Keratinocyte (primary cell): ENCODE data around the gene MAG. TPM values are rescaled to one million over a fixed set of nuclear protein-coding genes. Genes with fewer than 3 reads are reported as not detected.

Experiments used
- DNase-seq: peaks from one replicate; pipeline ENCODE4 v3.0.0-alpha.2; 2011; ENCODE audit warnings: low read depth, missing footprints, low spot score
- FAIRE-seq: peaks from 2 replicates; lab custom pipeline; 2011; peaks lifted over from hg19 to GRCh38; lab: Jason Lieb, UNC
- H2AFZ ChIP-seq: 2 replicates; pipeline ENCODE4 v1.6.0; 2012; ENCODE audit warnings: low read length, control low read depth, inconsistent platforms; ENCODE audit not compliant: control insufficient read depth
- H3K27ac ChIP-seq: 2 replicates; pipeline ENCODE4 v1.5.1; 2011; ENCODE audit warnings: low read length; ENCODE audit not compliant: control insufficient read depth, insufficient read depth
- H3K27me3 ChIP-seq: 3 replicates; pipeline ENCODE4 v1.6.0; 2011; ENCODE audit warnings: low read length; ENCODE audit not compliant: control insufficient read depth, insufficient read depth; ENCODE audit errors: extremely low read depth
- H3K36me3 ChIP-seq, 2 experiments: 2 replicates in 1 of 2; 3 replicates in 1 of 2; pipeline ENCODE4 v1.5.1; 2011; ENCODE audit warnings: low read length in 2 of 2, mild to moderate bottlenecking in 1 of 2; ENCODE audit not compliant: control insufficient read depth in 2 of 2, insufficient read depth in 2 of 2; ENCODE audit errors: extremely low read depth in 1 of 2
- H3K4me1 ChIP-seq: 3 replicates; pipeline ENCODE4 v1.5.1; 2011; ENCODE audit warnings: low read length; ENCODE audit not compliant: control insufficient read depth, insufficient read depth; ENCODE audit errors: extremely low read depth
- H3K4me2 ChIP-seq: 3 replicates; pipeline ENCODE4 v1.6.0; 2011; ENCODE audit warnings: low read depth, low read length; ENCODE audit not compliant: control insufficient read depth, insufficient read depth; ENCODE audit errors: extremely low read depth
- H3K4me3 ChIP-seq, 3 experiments: fragments of 200-600 bp in 1 of 3; sonication (generic) in 1 of 3; 2 replicates in 2 of 3; 3 replicates in 1 of 3; pipeline ENCODE4 v1.5.1; 2011 to 2016; ENCODE audit warnings: low read length in 3 of 3, mild to moderate bottlenecking in 3 of 3, control low read depth in 2 of 3, inconsistent platforms in 1 of 3, low read depth in 1 of 3, mixed read lengths in 1 of 3, mixed run types in 1 of 3, moderate library complexity in 1 of 3; ENCODE audit not compliant: control insufficient read depth in 2 of 3, insufficient read depth in 2 of 3; ENCODE audit errors: extremely low read depth in 1 of 3
- H3K79me2 ChIP-seq: 2 replicates; pipeline ENCODE4 v1.6.0; 2012; ENCODE audit warnings: low read length; ENCODE audit not compliant: control insufficient read depth, insufficient read depth
- H3K9ac ChIP-seq: 3 replicates; pipeline ENCODE4 v1.6.0; 2011; ENCODE audit warnings: low read length; ENCODE audit not compliant: control insufficient read depth, insufficient read depth; ENCODE audit errors: extremely low read depth
- H3K9me1 ChIP-seq: 3 replicates; pipeline ENCODE4 v1.6.0; 2011; ENCODE audit warnings: low read length; ENCODE audit not compliant: control insufficient read depth, insufficient read depth; ENCODE audit errors: extremely low read depth
- H3K9me3 ChIP-seq: 2 replicates; pipeline ENCODE4 v1.5.1; 2012; ENCODE audit warnings: low read depth, low read length; ENCODE audit not compliant: control insufficient read depth
- H4K20me1 ChIP-seq: 3 replicates; pipeline ENCODE4 v1.6.0; 2011; ENCODE audit warnings: low read length; ENCODE audit not compliant: control insufficient read depth, insufficient read depth; ENCODE audit errors: extremely low read depth
- EZH2 ChIP-seq: IDR thresholded peaks from one replicate; pipeline ENCODE4 v1.6.1; 2012; ENCODE audit warnings: inconsistent platforms, mild to moderate bottlenecking, low read length, moderate library complexity
- dilution Hi-C: fragments of 300-500 bp; cut with MboI; formaldehyde crosslinking; loops from one replicate; pipeline ENCODE4 v1.7.0; 2020; ENCODE audit warnings: low sequenced_read_pairs; ENCODE audit not compliant: extremely low pct_ligation_motif_present
- polyA plus RNA-seq, 5 experiments: library from polyadenylated mRNA; depleted of rRNA in 3 of 5; stranded (reverse) in 3 of 5; stranded (forward) in 1 of 5; unstranded in 1 of 5; fragments of >200 nt; gene quantifications; 1 replicate in 1 of 5; 2 replicates in 3 of 5; 3 replicates in 1 of 5; pipeline versions ENCODE4 v1.2.1 to v1.2.3, GENCODE V29; 2011 to 2012; ENCODE audit warnings: missing spikeins in 2 of 5, low read depth in 1 of 5, low replicate concordance in 1 of 5
- TF ChIP-seq, protein P1 (sequence below), 3 experiments: IDR thresholded peaks in 1 of 3; conservative IDR thresholded peaks in 1 of 3; optimal IDR thresholded peaks in 1 of 3; 2 replicates in 2 of 3; 3 replicates in 1 of 3; pipeline versions ENCODE3 to v1.5.1; 2011; ENCODE audit warnings: low read length in 3 of 3, mild to moderate bottlenecking in 3 of 3, moderate library complexity in 2 of 3, control low read depth in 1 of 3, inconsistent platforms in 1 of 3; ENCODE audit not compliant: insufficient read depth in 2 of 3; ENCODE audit errors: extremely low read depth in 1 of 3

Gene MAG
- polyA plus RNA-seq, 1 donor (not counting 4 experiments of a cell fraction or from before 2014, with no cell fraction given) = not detected

- no peak overlapping the region for H3K4me3 ChIP-seq
- no peaks in the 10 kb centered on the region for H3K27me3 ChIP-seq
- no peaks in the 10 kb centered on the region for H3K9me3 ChIP-seq
- H2AFZ ChIP-seq = no peak overlapping the region
- peaks cover 10% of the 10 kb centered on the region for H3K4me1 ChIP-seq
- peaks cover 35 to 39% of the 10 kb centered on the region in 2 experiments for H3K36me3 ChIP-seq
- H3K9ac ChIP-seq = no peak overlapping the region
- H3K79me2 ChIP-seq = peaks cover 11% of the 10 kb centered on the region
- no peak overlapping the region for H3K4me2 ChIP-seq
- no peak for TF ChIP-seq EZH2
- TF ChIP-seq, protein P1, sequence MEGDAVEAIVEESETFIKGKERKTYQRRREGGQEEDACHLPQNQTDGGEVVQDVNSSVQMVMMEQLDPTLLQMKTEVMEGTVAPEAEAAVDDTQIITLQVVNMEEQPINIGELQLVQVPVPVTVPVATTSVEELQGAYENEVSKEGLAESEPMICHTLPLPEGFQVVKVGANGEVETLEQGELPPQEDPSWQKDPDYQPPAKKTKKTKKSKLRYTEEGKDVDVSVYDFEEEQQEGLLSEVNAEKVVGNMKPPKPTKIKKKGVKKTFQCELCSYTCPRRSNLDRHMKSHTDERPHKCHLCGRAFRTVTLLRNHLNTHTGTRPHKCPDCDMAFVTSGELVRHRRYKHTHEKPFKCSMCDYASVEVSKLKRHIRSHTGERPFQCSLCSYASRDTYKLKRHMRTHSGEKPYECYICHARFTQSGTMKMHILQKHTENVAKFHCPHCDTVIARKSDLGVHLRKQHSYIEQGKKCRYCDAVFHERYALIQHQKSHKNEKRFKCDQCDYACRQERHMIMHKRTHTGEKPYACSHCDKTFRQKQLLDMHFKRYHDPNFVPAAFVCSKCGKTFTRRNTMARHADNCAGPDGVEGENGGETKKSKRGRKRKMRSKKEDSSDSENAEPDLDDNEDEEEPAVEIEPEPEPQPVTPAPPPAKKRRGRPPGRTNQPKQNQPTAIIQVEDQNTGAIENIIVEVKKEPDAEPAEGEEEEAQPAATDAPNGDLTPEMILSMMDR (optimal IDR thresholded peaks at IDR 0.05 in 1 of 3, IDR thresholded peaks at IDR 0.05 in 1 of 3, conservative IDR thresholded peaks at IDR 0.05 in 1 of 3; ENCODE audit: extremely low read depth in 1 of 3, insufficient read depth in 2 of 3, low read length in 3 of 3) = no peak
- DNase-seq (no peak), FAIRE-seq (no peak)
- H3K9me1 ChIP-seq = no peaks in the 10 kb centered on the region
- no peak overlapping the region for H3K27ac ChIP-seq
- dilution Hi-C loops = no loop called here
- H4K20me1 ChIP-seq = no peaks in the 10 kb centered on the region
Measured at GRCh38 chr19:35261356-35262100, 30.4 kb upstream of the MAG start.

- TF ChIP-seq EZH2 = no peak
- TF ChIP-seq, protein P1 (optimal IDR thresholded peaks at IDR 0.05 in 1 of 3, IDR thresholded peaks at IDR 0.05 in 1 of 3, conservative IDR thresholded peaks at IDR 0.05 in 1 of 3; ENCODE audit: extremely low read depth in 1 of 3, insufficient read depth in 2 of 3, low read length in 3 of 3) = no peak
- dilution Hi-C loops = no loop called here
- H3K9ac ChIP-seq = no peak overlapping the region
Measured at GRCh38 chr19:35262101-35262761, 29.7 kb upstream of the MAG start.

More at GRCh38 chr19:35262101-35262761, 29.7 kb upstream of the MAG start:
- Histone ChIP-seq H3K4me3 (no peak overlapping the region), H3K79me2 (peaks cover 15% of the 10 kb centered on the region), H3K27me3 (no peaks in the 10 kb centered on the region), H3K36me3 (peaks cover 35 to 41% of the 10 kb centered on the region in 2 experiments), H3K9me3 (no peaks in the 10 kb centered on the region), H3K4me2 (no peak overlapping the region), H3K27ac (no peak overlapping the region), H2AFZ (no peak overlapping the region), H3K9me1 (no peaks in the 10 kb centered on the region), H3K4me1 (peaks cover 17% of the 10 kb centered on the region), H4K20me1 (no peaks in the 10 kb centered on the region)
- DNase-seq = no peak
- no peak for FAIRE-seq
